RWPE2 (cell line): Measurements from ENCODE around the gene FABP3.

Experiments
- ATAC-seq: fragments of 200-7000 bp; cut with Tn5 transposase; 3 replicates; pipeline ENCODE4 v1.9.1; 2021; ENCODE audit warnings: low read depth
- DNase-seq: peaks from one replicate; pipeline ENCODE4 v3.0.0-alpha.2; 2020; ENCODE audit warnings: low spot score
- H3K27ac ChIP-seq: fragments of 450-650 bp; 2 replicates; pipeline ENCODE4 v1.5.1; 2017; ENCODE audit warnings: mild to moderate bottlenecking; ENCODE audit not compliant: poor library complexity, severe bottlenecking
- H3K27me3 ChIP-seq: fragments of 250-450 bp; sonication (Bioruptor Pico); 2 replicates; pipeline ENCODE4 v1.5.1; 2021; ENCODE audit warnings: mild to moderate bottlenecking, moderate library complexity; ENCODE audit not compliant: insufficient read depth, poor library complexity, severe bottlenecking
- H3K36me3 ChIP-seq: fragments of 250-450 bp; sonication (Bioruptor Pico); 2 replicates; pipeline ENCODE4 v1.5.1; 2020; ENCODE audit warnings: low read depth, mild to moderate bottlenecking, moderate library complexity
- H3K4me1 ChIP-seq: fragments of 250-450 bp; sonication (Bioruptor Pico); 2 replicates; pipeline ENCODE4 v1.5.1; 2021; ENCODE audit warnings: mild to moderate bottlenecking, moderate library complexity; ENCODE audit not compliant: insufficient read depth, poor library complexity, severe bottlenecking
- H3K4me3 ChIP-seq: fragments of 250-450 bp; sonication (Bioruptor Pico); 2 replicates; pipeline ENCODE4 v1.5.1; 2021; ENCODE audit warnings: mild to moderate bottlenecking, moderate library complexity; ENCODE audit not compliant: severe bottlenecking
- H3K9me3 ChIP-seq: fragments of 250-450 bp; sonication (Bioruptor Pico); 2 replicates; pipeline ENCODE4 v1.5.1; 2021; ENCODE audit warnings: mild to moderate bottlenecking, moderate library complexity; ENCODE audit not compliant: severe bottlenecking
- CTCF ChIP-seq: fragments of 450-650 bp; IDR thresholded peaks from one replicate; pipeline ENCODE4 v1.5.1; 2017; ENCODE audit warnings: mild to moderate bottlenecking, moderate library complexity; ENCODE audit not compliant: poor library complexity, severe bottlenecking

FABP3 gene

GRCh38 chr1:31417148-31417547 is 44.3 kb upstream of the FABP3 start:
- peak overlapping the region; percentile 96 for H3K27ac ChIP-seq
- no peak for TF ChIP-seq CTCF
- H3K9me3 ChIP-seq = no peaks in the 10 kb centered on the region
- no peak for ATAC-seq
- no peak for DNase-seq
- no peak overlapping the region for H3K4me3 ChIP-seq
- peaks cover 67% of the 10 kb centered on the region for H3K36me3 ChIP-seq
- no peaks in the 10 kb centered on the region for H3K27me3 ChIP-seq
- H3K4me1 ChIP-seq = peaks cover 44% of the 10 kb centered on the region

- H3K9me3 ChIP-seq = no peaks in the 10 kb centered on the region
- ATAC-seq (peak; percentile 66), DNase-seq (peak; percentile 86)
- H3K27ac ChIP-seq = peak overlapping the region; percentile 96
- no peak overlapping the region for H3K4me3 ChIP-seq
- peaks cover 62% of the 10 kb centered on the region for H3K36me3 ChIP-seq
- peaks cover 35% of the 10 kb centered on the region for H3K4me1 ChIP-seq
- TF ChIP-seq CTCF = no peak
- no peaks in the 10 kb centered on the region for H3K27me3 ChIP-seq
Observed at GRCh38 chr1:31416101-31416736, 43.3 kb upstream of the FABP3 start.

DNA sequence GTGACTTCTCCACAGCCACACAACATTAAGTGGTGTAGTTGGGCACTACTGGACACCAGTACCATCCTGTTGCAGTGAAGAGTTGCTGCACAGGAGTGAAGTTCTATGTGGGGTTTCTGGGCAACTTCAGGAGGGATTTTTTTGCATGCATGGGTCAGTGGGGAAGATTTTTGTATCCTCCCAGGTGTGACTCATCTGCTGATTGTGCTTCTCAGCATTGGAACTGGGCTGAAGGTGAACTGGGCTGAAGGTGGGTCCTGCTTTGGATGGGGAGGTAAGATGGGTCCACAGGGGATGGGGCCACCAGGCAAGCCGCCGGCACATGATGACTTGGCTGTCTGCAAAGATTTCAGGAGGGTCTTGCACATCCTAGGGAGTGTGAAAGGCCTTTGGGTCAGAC is 42.8 kb upstream of the FABP3 start:
- peaks cover 56% of the 10 kb centered on the region for H3K36me3 ChIP-seq
- no peaks in the 10 kb centered on the region for H3K9me3 ChIP-seq
- no peaks in the 10 kb centered on the region for H3K27me3 ChIP-seq
- peaks cover 30% of the 10 kb centered on the region for H3K4me1 ChIP-seq
- no peak for ATAC-seq
- DNase-seq = no peak
- peak overlapping the region; percentile 96 for H3K27ac ChIP-seq
- no peak overlapping the region for H3K4me3 ChIP-seq
- TF ChIP-seq CTCF = no peak

DNA sequence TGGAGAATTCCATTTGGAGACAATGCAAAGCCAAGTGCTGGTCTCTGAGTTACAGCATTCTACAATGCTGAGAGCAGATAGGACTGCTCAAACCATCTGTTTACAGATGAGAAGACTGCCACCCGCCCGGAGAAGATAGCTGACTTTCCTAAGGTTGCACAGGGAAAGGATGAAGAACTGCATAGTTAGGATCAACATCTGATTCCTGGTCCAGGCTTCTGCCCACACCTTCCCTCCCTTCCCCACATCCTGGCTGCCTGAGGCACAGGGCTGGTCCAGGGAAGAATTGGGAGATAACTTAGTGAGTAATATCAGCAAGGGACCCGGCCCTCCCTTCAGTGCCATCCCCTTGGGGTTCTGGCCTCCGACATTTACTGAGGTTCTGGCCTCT is 42.1 kb upstream of the FABP3 start:
- no peaks in the 10 kb centered on the region for H3K27me3 ChIP-seq
- H3K27ac ChIP-seq = peak overlapping the region; percentile 96
- peak; percentile 27 for ATAC-seq
- no peak for DNase-seq
- TF ChIP-seq CTCF = no peak
- H3K4me3 ChIP-seq = peak overlapping the region; percentile 96
- peaks cover 49% of the 10 kb centered on the region for H3K36me3 ChIP-seq
- H3K9me3 ChIP-seq = no peaks in the 10 kb centered on the region
- H3K4me1 ChIP-seq = peaks cover 30% of the 10 kb centered on the region

- peak; percentile 84 for DNase-seq
Observed at GRCh38 chr1:31413405-31414001, 40.6 kb upstream of the FABP3 start.

More at GRCh38 chr1:31413405-31414001, 40.6 kb upstream of the FABP3 start:
- TF ChIP-seq CTCF = no peak
- Histone ChIP-seq H3K4me1 (peaks cover 27% of the 10 kb centered on the region), H3K27me3 (no peaks in the 10 kb centered on the region), H3K4me3 (peak overlapping the region; percentile 96), H3K36me3 (peaks cover 37% of the 10 kb centered on the region), H3K9me3 (no peaks in the 10 kb centered on the region), H3K27ac (peak overlapping the region; percentile 96)
- ATAC-seq = peak; percentile 12
